OCI-LY1 (cell line): ENCODE data around the gene KRTAP17-1.

Source experiments
- H2AFZ ChIP-seq: fragments of 200-600 bp; sonication (generic), shearing (Covaris generic); 2 replicates; pipeline ENCODE4 v1.6.0; 2014; ENCODE audit warnings: antibody characterized with exemption, mild to moderate bottlenecking, low read length
- H3F3A ChIP-seq: fragments of 200-600 bp; sonication (generic), shearing (Covaris generic); 2 replicates; pipeline ENCODE4 v1.6.0; 2014; ENCODE audit warnings: mild to moderate bottlenecking, antibody characterized with exemption, low read length, moderate library complexity; ENCODE audit not compliant: insufficient read depth
- H3K27ac ChIP-seq: fragments of 200-600 bp; sonication (generic); 2 replicates; pipeline ENCODE4 v1.5.1; 2014; ENCODE audit warnings: low read length, mixed run types, mild to moderate bottlenecking, low read depth; ENCODE audit not compliant: poor library complexity, severe bottlenecking
- H3K27me3 ChIP-seq: fragments of 200-600 bp; sonication (generic); 2 replicates; pipeline ENCODE4 v1.6.0; 2014; ENCODE audit warnings: antibody characterized with exemption, mild to moderate bottlenecking, low read length, moderate library complexity; ENCODE audit not compliant: insufficient read depth
- H3K36me3 ChIP-seq: fragments of 200-600 bp; sonication (generic); 2 replicates; pipeline ENCODE4 v1.6.1; 2014; ENCODE audit warnings: mild to moderate bottlenecking, antibody characterized with exemption, low read length, moderate library complexity, mixed read lengths; ENCODE audit not compliant: insufficient read depth
- H3K4me1 ChIP-seq: fragments of 200-600 bp; sonication (generic); 2 replicates; pipeline ENCODE4 v1.5.1; 2014; ENCODE audit warnings: mild to moderate bottlenecking, low read length, moderate library complexity; ENCODE audit not compliant: insufficient read depth, severe bottlenecking
- H3K4me2 ChIP-seq: fragments of 200-600 bp; sonication (generic), shearing (Covaris generic); 2 replicates; pipeline ENCODE4 v1.6.1; 2014; ENCODE audit warnings: low read length
- H3K4me3 ChIP-seq: fragments of 200-600 bp; sonication (generic); 2 replicates; pipeline ENCODE4 v1.5.1; 2014; ENCODE audit warnings: low read length, low read depth, mild to moderate bottlenecking, mixed read lengths; ENCODE audit not compliant: poor library complexity, severe bottlenecking
- H3K79me2 ChIP-seq: fragments of 200-600 bp; shearing (Covaris generic); 2 replicates; pipeline ENCODE4 v1.6.1; 2016; ENCODE audit warnings: mixed run types, low read length, mixed read lengths; ENCODE audit not compliant: insufficient read depth
- H3K9ac ChIP-seq: fragments of 200-600 bp; sonication (generic), shearing (Covaris generic); 2 replicates; pipeline ENCODE4 v1.6.1; 2014; ENCODE audit warnings: mild to moderate bottlenecking, low read length, mixed read lengths
- H3K9me2 ChIP-seq: fragments of 200-600 bp; sonication (generic), shearing (Covaris generic); 2 replicates; pipeline ENCODE4 v1.6.1; 2014; ENCODE audit warnings: low read depth, mild to moderate bottlenecking, low read length, mixed read lengths
- H3K9me3 ChIP-seq: fragments of 200-600 bp; shearing (Covaris generic); 2 replicates; pipeline ENCODE4 v1.6.1; 2014; ENCODE audit warnings: low read length, mixed read lengths
- H4K20me1 ChIP-seq: fragments of 200-600 bp; sonication (generic), shearing (Covaris generic); 2 replicates; pipeline ENCODE4 v1.6.0; 2016; ENCODE audit warnings: mild to moderate bottlenecking, low read length; ENCODE audit not compliant: insufficient read depth
- EZH2 ChIP-seq: fragments of 200-600 bp; sonication (generic), shearing (Covaris generic); IDR thresholded peaks from 2 replicates; pipeline ENCODE4 v1.8.0; 2017; ENCODE audit warnings: borderline replicate concordance, mixed run types, mild to moderate bottlenecking, antibody characterized with exemption, low read length, moderate library complexity, mixed read lengths
- TF ChIP-seq, protein P1 (sequence below): fragments of 200-600 bp; sonication (generic), shearing (Covaris generic); IDR thresholded peaks from 2 replicates; pipeline ENCODE4 v1.5.1; 2017; ENCODE audit warnings: mild to moderate bottlenecking, antibody characterized with exemption, low read length, moderate library complexity, mixed read lengths

The KRTAP17-1 gene

DNA sequence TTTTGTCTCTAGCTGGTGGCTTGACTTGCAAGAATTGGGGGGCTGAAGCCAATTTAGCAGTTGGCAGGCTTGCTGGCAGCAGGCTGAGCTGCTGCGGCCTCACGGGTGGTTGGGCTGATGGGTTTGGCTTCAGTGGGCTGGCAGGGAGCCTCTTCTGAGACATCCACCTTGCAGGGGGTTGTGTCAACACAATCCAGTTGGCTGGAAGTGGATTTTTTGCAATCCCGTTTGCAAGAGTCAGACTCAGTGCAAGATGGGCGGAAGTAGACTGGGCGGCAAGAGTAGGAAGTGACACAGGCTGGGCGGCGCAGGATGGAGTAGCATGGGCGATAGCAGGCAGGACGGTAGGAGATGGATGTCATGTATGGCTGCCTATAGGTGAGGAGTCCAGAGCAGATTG, 7.9 kb downstream of the KRTAP17-1 start:
- no peak overlapping the region for H3K27ac ChIP-seq
- H3K9me2 ChIP-seq, result no peaks in the 10 kb centered on the region
- H3K79me2 ChIP-seq, result no peaks in the 10 kb centered on the region
- H3K4me3 ChIP-seq, result no peak overlapping the region
- H3F3A ChIP-seq, result no peaks in the 10 kb centered on the region
- no peak overlapping the region for H3K4me2 ChIP-seq
- H3K4me1 ChIP-seq, result peaks cover 13% of the 10 kb centered on the region
- no peaks in the 10 kb centered on the region for H3K36me3 ChIP-seq
- H3K9ac ChIP-seq, result no peak overlapping the region
- H3K27me3 ChIP-seq, result no peaks in the 10 kb centered on the region
- no peaks in the 10 kb centered on the region for H4K20me1 ChIP-seq
- no peak overlapping the region for H2AFZ ChIP-seq
- no peak for TF ChIP-seq EZH2
- TF ChIP-seq, protein P1, sequence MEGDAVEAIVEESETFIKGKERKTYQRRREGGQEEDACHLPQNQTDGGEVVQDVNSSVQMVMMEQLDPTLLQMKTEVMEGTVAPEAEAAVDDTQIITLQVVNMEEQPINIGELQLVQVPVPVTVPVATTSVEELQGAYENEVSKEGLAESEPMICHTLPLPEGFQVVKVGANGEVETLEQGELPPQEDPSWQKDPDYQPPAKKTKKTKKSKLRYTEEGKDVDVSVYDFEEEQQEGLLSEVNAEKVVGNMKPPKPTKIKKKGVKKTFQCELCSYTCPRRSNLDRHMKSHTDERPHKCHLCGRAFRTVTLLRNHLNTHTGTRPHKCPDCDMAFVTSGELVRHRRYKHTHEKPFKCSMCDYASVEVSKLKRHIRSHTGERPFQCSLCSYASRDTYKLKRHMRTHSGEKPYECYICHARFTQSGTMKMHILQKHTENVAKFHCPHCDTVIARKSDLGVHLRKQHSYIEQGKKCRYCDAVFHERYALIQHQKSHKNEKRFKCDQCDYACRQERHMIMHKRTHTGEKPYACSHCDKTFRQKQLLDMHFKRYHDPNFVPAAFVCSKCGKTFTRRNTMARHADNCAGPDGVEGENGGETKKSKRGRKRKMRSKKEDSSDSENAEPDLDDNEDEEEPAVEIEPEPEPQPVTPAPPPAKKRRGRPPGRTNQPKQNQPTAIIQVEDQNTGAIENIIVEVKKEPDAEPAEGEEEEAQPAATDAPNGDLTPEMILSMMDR, result no peak
- no peaks in the 10 kb centered on the region for H3K9me3 ChIP-seq

- H3K4me3 ChIP-seq, result no peak overlapping the region
- no peak overlapping the region for H3K27ac ChIP-seq
- H2AFZ ChIP-seq, result no peak overlapping the region
- H3K9me3 ChIP-seq, result no peaks in the 10 kb centered on the region
- H3K79me2 ChIP-seq, result no peaks in the 10 kb centered on the region
- H3F3A ChIP-seq, result no peaks in the 10 kb centered on the region
- no peaks in the 10 kb centered on the region for H3K27me3 ChIP-seq
- no peak overlapping the region for H3K4me2 ChIP-seq
- TF ChIP-seq EZH2, result no peak
- TF ChIP-seq, protein P1, result no peak
- no peaks in the 10 kb centered on the region for H4K20me1 ChIP-seq
- no peak overlapping the region for H3K9ac ChIP-seq
- no peaks in the 10 kb centered on the region for H3K9me2 ChIP-seq
- H3K36me3 ChIP-seq, result no peaks in the 10 kb centered on the region
- H3K4me1 ChIP-seq, result peaks cover 12% of the 10 kb centered on the region
Observed at GRCh38 chr17:41304091-41304490, 11.4 kb downstream of the KRTAP17-1 start.

GRCh38 chr17:41302981-41303380, 12.5 kb downstream of the KRTAP17-1 start:
- Histone ChIP-seq H3K9me3 (no peaks in the 10 kb centered on the region), H3K27ac (no peak overlapping the region), H3K9ac (no peak overlapping the region), H3K79me2 (no peaks in the 10 kb centered on the region), H3K9me2 (no peaks in the 10 kb centered on the region), H3K4me2 (no peak overlapping the region), H3F3A (no peaks in the 10 kb centered on the region), H4K20me1 (no peaks in the 10 kb centered on the region), H3K4me1 (peaks cover 1% of the 10 kb centered on the region), H3K27me3 (no peaks in the 10 kb centered on the region), H3K4me3 (no peak overlapping the region), H3K36me3 (no peaks in the 10 kb centered on the region), H2AFZ (no peak overlapping the region)
- no peak for TF ChIP-seq EZH2
- TF ChIP-seq, protein P1, result no peak
